Uterus (tissue), 4 donors: Measurements from ENCODE around the gene KIAA1328. TPM values are rescaled to one million over a fixed set of nuclear protein-coding genes. Genes with fewer than 3 reads are reported as not detected.

Experiments
- DNase-seq, 2 donors: peaks; one replicate each; pipeline ENCODE4 v3.0.0-alpha.2; 2019 to 2020
- H3K27ac ChIP-seq, 2 donors: fragments of 200-600 bp; sonication (generic); 1 replicate in 1 of 2; 2 replicates in 1 of 2; pipeline ENCODE4 v1.5.1; 2016 to 2018
- H3K27me3 ChIP-seq, 2 donors: fragments of 200-600 bp; sonication (generic); one replicate each; pipeline ENCODE4 v1.5.1; 2018 to 2019; ENCODE audit warnings: control low read depth in 1 of 2
- H3K36me3 ChIP-seq, 2 donors: fragments of 200-600 bp; sonication (generic); one replicate each; pipeline ENCODE4 v1.5.1; 2019; ENCODE audit warnings: control low read depth in 1 of 2
- H3K4me1 ChIP-seq, 2 donors: fragments of 200-600 bp; sonication (generic); one replicate each; pipeline ENCODE4 v1.5.1; 2018 to 2019; ENCODE audit warnings: control low read depth in 1 of 2
- H3K4me3 ChIP-seq, 2 donors: fragments of 200-600 bp; sonication (generic); 1 replicate in 1 of 2; 2 replicates in 1 of 2; pipeline ENCODE4 v1.5.1; 2018 to 2019; ENCODE audit warnings: mild to moderate bottlenecking in 1 of 2
- H3K9me3 ChIP-seq, 2 donors: fragments of 200-600 bp; sonication (generic); one replicate each; pipeline ENCODE4 v1.5.1; 2019; ENCODE audit warnings: control low read depth in 1 of 2
- CTCF ChIP-seq, 4 experiments: fragments of 200-600 bp in 2 of 4; fragments of 450-650 bp in 2 of 4; sonication (generic) in 2 of 4; IDR thresholded peaks; one replicate each; pipeline ENCODE4 v1.5.1; 2016 to 2019; ENCODE audit warnings: antibody characterized with exemption in 4 of 4, mild to moderate bottlenecking in 2 of 4, moderate library complexity in 1 of 4
- POLR2A ChIP-seq, 2 donors: fragments of 450-650 bp; IDR thresholded peaks; one replicate each; pipeline ENCODE4 v1.6.1; 2016; ENCODE audit warnings: antibody characterized with exemption in 2 of 2, mild to moderate bottlenecking in 1 of 2, moderate library complexity in 1 of 2
- intact Hi-C: fragments of 100-400 bp; cut with DNase I; formaldehyde crosslinking; loops from one replicate; pipeline ENCODE4 v1.15.1; 2023; ENCODE audit warnings: low total_unique reads
- total RNA-seq, 4 donors: library from RNA; depleted of rRNA in 3 of 4; stranded (reverse); fragments of >200 nt in 3 of 4; gene quantifications; one replicate each; pipeline versions ENCODE4 v1.1.0 to v1.2.4, GENCODE V29; 2014 to 2023
- donor health status: DM: yes; HTN: yes; CAD: no.

The KIAA1328 gene
- 10 to 100 TPM; 16.5 to 55.1 (median 31.7) TPM for total RNA-seq

GRCh38 chr18:36828630-36829361 lies at the start of gene KIAA1328, which contains the start of gene TPGS2:
TSS of gene KIAA1328 (plus strand) at chr18:36829127. CDS start at chr18:36829139, 12 bp downstream.
TSS of gene TPGS2 (minus strand) at chr18:36829002. CDS start at chr18:36828767, 235 bp downstream.
- no peaks in the 10 kb centered on the region for H3K9me3 ChIP-seq
- intact Hi-C loops, result no loop called here

GRCh38 chr18:36780748-36781147 lies 48.2 kb upstream of the KIAA1328 start:
- H3K4me1 ChIP-seq, result no peaks in the 10 kb centered on the region
- no peak for TF ChIP-seq POLR2A (IDR thresholded peaks at IDR 0.05)
- TF ChIP-seq CTCF (IDR thresholded peaks at IDR 0.05), result no peak
- intact Hi-C loops, result no loop called here
- no peak overlapping the region for H3K27ac ChIP-seq
- DNase-seq, result no peak
- no peak overlapping the region for H3K4me3 ChIP-seq
- H3K27me3 ChIP-seq, result no peaks in the 10 kb centered on the region
- H3K36me3 ChIP-seq, result no peaks in the 10 kb centered on the region
- no peaks in the 10 kb centered on the region for H3K9me3 ChIP-seq

More at GRCh38 chr18:36828630-36829361, at the start of gene KIAA1328, which contains the start of gene TPGS2:
- peak; percentile 22 to 59 for TF ChIP-seq POLR2A (IDR thresholded peaks at IDR 0.05)
- TF ChIP-seq CTCF (IDR thresholded peaks at IDR 0.05), result peak in 3 of 4 experiments; percentile 32 to 41 (median 33)
- DNase-seq, result peak; percentile 68 to 80
- Histone ChIP-seq H3K27me3 (no peaks in the 10 kb centered on the region), H3K27ac (peak within 1 kb of the TSS; percentile 75 to 86), H3K4me3 (peak within 1 kb of the TSS; percentile 74 to 80), H3K4me1 (no peaks in the 10 kb centered on the region), H3K36me3 (no peaks in the 10 kb centered on the region)

- H3K9me3 ChIP-seq, result no peaks in the 10 kb centered on the region
- DNase-seq, result no peak
- TF ChIP-seq CTCF (IDR thresholded peaks at IDR 0.05) (no peak), POLR2A (IDR thresholded peaks at IDR 0.05) (no peak)
- no peaks in the 10 kb centered on the region for H3K4me1 ChIP-seq
- no peaks in the 10 kb centered on the region for H3K27me3 ChIP-seq
- H3K4me3 ChIP-seq, result no peak overlapping the region
- intact Hi-C loops, result no loop called here
- no peaks in the 10 kb centered on the region for H3K36me3 ChIP-seq
- H3K27ac ChIP-seq, result no peak overlapping the region
Measured at GRCh38 chr18:36782710-36783109, 46.2 kb upstream of the KIAA1328 start.

GRCh38 chr18:36783792-36784191 lies 45.1 kb upstream of the KIAA1328 start:
- TF ChIP-seq CTCF (IDR thresholded peaks at IDR 0.05), result no peak
- intact Hi-C loops, result no loop called here
- DNase-seq, result no peak
- H3K9me3 ChIP-seq, result no peaks in the 10 kb centered on the region
- no peaks in the 10 kb centered on the region for H3K27me3 ChIP-seq
- no peak overlapping the region for H3K4me3 ChIP-seq
- H3K4me1 ChIP-seq, result no peaks in the 10 kb centered on the region
- H3K36me3 ChIP-seq, result no peaks in the 10 kb centered on the region
- no peak overlapping the region for H3K27ac ChIP-seq

GRCh38 chr18:36786686-36787085 lies 42.2 kb upstream of the KIAA1328 start:
- no peaks in the 10 kb centered on the region for H3K27me3 ChIP-seq
- no peak overlapping the region for H3K27ac ChIP-seq
- H3K4me1 ChIP-seq, result no peaks in the 10 kb centered on the region
- H3K36me3 ChIP-seq, result no peaks in the 10 kb centered on the region
- TF ChIP-seq POLR2A (IDR thresholded peaks at IDR 0.05) (no peak), CTCF (IDR thresholded peaks at IDR 0.05) (no peak)
- H3K9me3 ChIP-seq, result no peaks in the 10 kb centered on the region
- no peak overlapping the region for H3K4me3 ChIP-seq
- intact Hi-C loops, result no loop called here
- DNase-seq, result peak; percentile 43 to 51
